Measurements from ENCODE around the gene SPNS2.
A peak's percentile ranks its signal among the peaks of the same experiment; 100 is the strongest.

SPNS2 gene

GRCh38 chr17:4480929-4481898 lies 17.5 kb upstream of the SPNS2 start:
- DNase-seq: peak; percentile 18 to 48

GRCh38 chr17:4482338-4483011 lies 16.2 kb upstream of the SPNS2 start:
- no peak for DNase-seq

GRCh38 chr17:4483012-4483840 lies 15.5 kb upstream of the SPNS2 start:
- no peak for DNase-seq

GRCh38 chr17:4485676-4486646 lies 12.7 kb upstream of the SPNS2 start:
- peak in 1 of 2 donors; percentile 52 for DNase-seq

- DNase-seq: no peak
Observed at GRCh38 chr17:4487296-4487695, 11.4 kb upstream of the SPNS2 start.

GRCh38 chr17:4487820-4488716 lies 10.6 kb upstream of the SPNS2 start:
- no peak for DNase-seq

GRCh38 chr17:4488989-4489595 lies 9.6 kb upstream of the SPNS2 start:
- DNase-seq: no peak

- DNase-seq: no peak
Observed at GRCh38 chr17:4490109-4490591, 8.5 kb upstream of the SPNS2 start.

GRCh38 chr17:4490637-4491061 lies 8.0 kb upstream of the SPNS2 start:
- no peak for DNase-seq

GRCh38 chr17:4492721-4493561 lies 5.7 kb upstream of the SPNS2 start:
- DNase-seq: peak in 1 of 2 donors; percentile 16

GRCh38 chr17:4497101-4497824 lies 1.4 kb upstream of the SPNS2 start:
- DNase-seq: no peak

- DNase-seq: peak in 1 of 2 donors; percentile 54
Observed at GRCh38 chr17:4499431-4500190, 930 bp downstream of the SPNS2 start.

GRCh38 chr17:4500191-4500571 lies 1.5 kb downstream of the SPNS2 start:
- no peak for DNase-seq

GRCh38 chr17:4501295-4501949 lies 2.7 kb downstream of the SPNS2 start:
- DNase-seq: no peak

GRCh38 chr17:4502466-4503154 lies 3.9 kb downstream of the SPNS2 start:
- no peak for DNase-seq

- no peak for DNase-seq
Observed at GRCh38 chr17:4503283-4504025, 4.8 kb downstream of the SPNS2 start.

All from CD4-positive, alpha-beta T cell treated with Interferon alpha-2 for 1 hour (primary cell).